HG03103 (cell line): ENCODE measurements around the gene ZNF804A.

Source experiments
- ATAC-seq: cut with Tn5 transposase; IDR thresholded peaks from one replicate; pipeline ENCODE4 v1.9.1; 2021; ENCODE audit warnings: low read depth; ENCODE audit not compliant: unreplicated experiment

Gene ZNF804A

DNA sequence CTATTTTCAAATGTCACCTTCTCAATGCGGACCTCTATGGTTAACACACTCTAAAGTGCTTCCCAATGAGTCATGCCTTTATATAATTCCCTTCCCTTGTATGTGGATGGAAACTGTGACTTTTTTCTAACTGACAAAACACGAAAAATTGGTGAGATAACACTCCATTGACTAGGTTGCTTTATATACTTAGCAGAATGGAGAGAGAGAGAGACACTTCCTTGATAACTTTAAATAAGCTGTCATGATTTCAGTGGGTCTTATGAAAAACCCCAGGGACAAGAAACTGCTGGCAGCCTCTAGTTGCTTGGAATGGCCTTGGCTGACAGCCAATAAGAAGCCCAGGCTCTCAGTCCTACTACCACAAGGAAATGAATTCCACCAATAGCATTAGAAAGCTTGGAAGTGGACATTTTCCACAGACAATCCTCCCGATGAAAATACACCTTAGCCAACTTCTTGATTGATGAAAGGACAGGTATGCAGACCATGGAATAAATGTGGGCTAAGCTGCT is 322.2 kb downstream of the ZNF804A start:
- ATAC-seq, result no peak

DNA sequence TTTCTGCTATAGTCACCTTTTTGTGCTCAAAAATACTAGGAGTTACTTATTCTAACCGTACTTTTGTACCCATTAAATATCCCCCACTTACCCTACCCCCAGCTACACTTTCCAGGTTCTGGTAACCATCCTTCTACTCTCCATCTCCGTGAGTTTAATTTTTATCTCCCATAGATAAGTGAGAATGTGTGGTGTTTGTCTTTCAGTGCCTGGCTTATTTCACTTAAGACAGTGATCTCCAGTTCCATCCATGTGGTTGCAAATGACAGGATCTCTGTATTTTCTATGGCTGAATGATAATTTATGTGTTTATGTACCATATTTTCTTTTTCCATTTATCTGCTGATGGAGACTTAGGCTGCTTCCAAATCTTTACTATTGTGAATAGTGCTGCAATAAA is 323.3 kb downstream of the ZNF804A start:
- ATAC-seq, result no peak

DNA sequence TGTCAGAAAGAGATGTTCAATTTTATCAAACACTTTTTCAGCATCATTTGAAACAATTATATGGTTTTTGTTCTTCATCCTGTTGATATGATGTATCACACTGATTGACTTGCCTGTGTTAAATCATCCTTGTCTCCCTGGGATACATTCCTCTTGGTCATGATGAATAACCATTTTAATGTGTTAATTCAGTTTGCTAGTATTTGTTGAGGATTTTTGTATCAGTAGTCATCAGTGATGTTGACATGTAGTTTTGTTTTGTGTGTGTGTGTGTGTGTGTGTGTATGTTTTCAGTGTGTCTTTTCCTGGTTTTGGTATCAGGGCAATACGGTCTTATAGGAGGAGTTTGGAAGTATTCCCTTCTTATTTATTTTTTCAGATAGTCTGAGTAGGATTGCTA is 325.4 kb downstream of the ZNF804A start:
- ATAC-seq, result no peak

DNA sequence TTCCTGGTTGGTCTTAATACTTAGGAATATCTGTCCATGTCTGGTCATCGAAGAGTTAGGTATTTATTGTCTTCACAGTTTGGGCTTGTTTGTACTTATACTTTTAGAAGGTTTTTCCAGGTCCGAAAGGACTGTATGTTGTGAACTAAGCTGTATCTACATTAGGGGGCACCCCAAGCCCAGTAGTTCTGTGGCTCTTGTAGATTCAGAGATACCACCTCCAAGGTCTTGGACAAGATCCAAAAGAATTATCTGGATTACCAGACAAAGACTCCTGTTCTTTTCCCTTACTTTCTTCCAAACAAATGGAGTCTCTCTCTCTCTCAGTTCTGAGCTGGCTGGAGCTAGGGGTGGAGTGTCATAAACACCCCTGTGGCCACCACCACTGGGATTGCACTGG is 328.7 kb downstream of the ZNF804A start:
- ATAC-seq, result no peak

DNA sequence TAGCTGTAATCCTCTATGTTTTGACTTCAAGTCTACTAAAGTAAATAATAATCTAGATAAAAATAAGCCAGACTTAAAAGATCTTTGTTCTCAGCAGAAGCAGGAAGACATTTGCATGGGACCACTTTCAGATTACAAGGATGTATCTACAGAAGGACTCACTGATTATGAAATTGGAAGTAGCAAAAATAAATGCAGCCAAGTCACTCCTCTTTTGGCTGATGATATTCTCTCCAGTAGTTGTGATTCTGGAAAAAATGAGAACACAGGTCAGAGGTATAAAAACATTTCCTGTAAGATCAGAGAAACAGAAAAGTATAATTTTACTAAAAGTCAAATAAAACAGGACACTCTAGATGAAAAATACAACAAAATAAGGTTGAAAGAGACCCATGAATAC is 338.4 kb downstream of the ZNF804A start:
- no peak for ATAC-seq

DNA sequence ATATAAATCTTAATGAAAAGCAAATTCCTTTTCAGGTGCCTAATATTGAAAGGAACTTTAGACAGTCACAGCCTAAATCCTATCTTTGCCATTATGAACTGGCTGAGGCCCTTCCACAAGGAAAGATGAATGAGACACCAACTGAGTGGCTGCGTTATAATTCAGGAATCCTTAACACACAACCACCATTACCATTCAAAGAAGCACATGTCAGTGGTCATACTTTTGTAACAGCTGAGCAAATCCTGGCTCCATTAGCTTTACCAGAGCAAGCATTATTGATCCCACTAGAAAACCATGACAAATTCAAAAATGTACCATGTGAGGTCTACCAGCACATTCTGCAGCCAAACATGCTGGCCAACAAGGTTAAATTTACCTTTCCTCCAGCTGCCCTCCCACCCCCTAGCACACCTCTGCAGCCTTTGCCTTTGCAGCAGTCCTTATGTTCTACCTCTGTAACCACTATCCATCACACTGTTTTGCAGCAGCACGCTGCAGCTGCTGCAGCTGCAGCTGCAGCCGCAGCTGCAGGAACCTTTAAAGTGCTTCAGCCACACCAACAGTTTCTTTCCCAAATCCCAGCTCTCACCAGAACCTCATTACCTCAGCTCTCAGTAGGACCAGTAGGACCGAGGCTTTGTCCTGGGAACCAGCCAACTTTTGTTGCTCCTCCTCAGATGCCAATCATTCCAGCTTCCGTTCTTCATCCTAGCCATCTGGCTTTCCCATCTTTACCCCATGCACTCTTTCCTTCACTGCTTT is 340.1 kb downstream of the ZNF804A start:
- no peak for ATAC-seq

DNA sequence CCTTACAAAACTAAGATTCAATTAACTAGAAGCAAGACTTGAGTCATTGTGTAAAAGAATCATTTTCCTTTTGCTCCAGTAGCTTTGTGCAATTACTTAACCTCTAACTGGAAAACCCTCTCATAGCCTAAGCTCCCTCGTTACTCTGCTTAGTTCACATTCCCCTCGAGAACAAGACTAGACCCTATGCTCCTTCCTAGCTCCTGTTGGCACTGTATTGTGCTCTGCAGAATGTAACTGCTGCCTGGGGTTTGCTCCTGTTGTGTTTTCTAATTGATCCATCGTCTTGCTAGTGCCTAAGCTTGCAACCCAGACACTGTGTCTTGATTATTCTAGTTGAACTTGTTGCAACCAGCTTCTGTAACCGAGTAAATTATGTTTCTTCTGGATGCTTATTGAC is 347.0 kb downstream of the ZNF804A start:
- no peak for ATAC-seq

DNA sequence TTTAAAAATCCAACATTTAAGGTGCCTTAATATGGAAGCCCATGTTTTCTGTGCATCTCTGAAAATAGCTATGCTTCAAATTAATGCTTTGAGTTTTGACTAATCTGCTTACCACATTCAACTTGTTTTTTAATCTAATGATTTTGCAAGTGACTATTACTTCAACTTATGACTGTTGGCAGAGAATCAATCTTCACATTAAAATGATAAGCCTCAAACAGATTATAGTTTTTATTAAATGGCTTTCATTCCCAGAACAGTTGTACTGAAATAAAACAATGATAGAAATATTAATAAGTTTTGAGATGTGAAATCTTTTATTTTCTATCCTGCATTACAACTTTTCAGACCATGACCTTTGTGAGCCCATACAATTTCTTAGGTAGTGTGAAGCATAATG is 347.5 kb downstream of the ZNF804A start:
- no peak for ATAC-seq

DNA sequence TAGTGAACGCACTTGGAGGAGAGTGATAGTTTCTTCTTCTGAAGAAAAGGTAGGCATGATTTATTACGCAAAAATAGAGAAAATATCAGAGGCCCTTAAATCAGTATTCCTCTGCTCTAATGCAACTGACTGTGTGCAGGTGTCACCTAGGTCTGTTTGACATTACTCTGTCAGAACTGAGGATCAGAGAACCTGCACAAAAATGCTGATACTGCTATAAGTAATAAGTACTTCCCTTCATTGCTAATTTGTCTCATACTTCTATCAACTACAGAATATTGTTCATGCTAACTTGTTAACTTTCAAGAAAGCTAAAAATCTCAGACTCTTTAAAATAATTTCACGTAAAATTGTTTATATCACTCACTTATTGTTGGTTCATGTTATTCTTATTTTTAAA is 358.5 kb downstream of the ZNF804A start:
- ATAC-seq, result no peak

DNA sequence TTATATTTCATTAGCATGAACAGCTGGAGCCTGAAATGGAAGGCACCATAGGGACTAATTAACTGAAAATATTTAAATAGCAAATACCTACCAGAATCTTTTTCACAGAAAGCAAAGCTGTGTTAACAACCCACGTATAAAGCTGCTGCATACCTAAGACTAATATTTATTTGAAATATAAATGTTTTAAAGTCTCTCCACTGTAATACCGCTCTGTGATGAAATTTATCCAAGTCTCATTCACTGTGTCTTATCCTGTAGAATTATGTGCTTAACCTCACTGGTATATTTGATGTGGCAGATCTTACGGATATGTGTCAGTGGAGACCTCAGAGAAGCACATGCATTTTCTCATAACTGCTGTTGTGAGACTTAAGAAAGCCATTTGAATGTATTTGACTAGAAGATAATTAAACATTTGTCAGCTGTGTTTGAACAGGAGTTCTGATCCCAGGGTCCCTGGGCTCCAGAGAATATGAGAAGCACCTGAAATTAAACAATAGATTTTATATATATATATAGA is 373.3 kb downstream of the ZNF804A start:
- no peak for ATAC-seq
